PFSK-1 (cell line): ENCODE measurements around the gene POMC.

Experiments
- FOXP2 ChIP-seq: optimal IDR thresholded peaks from 2 replicates; pipeline ENCODE3; 2011; ENCODE audit warnings: borderline replicate concordance, control low read depth, inconsistent platforms; ENCODE audit not compliant: insufficient read depth; ENCODE audit errors: extremely low read length, extremely low read depth
- POLR2AphosphoS5 ChIP-seq: IDR thresholded peaks from 2 replicates; pipeline ENCODE4 v1.6.1; 2012; ENCODE audit warnings: low read depth, mild to moderate bottlenecking, control low read depth, low read length, moderate library complexity
- SIN3A ChIP-seq: IDR thresholded peaks from 2 replicates; pipeline ENCODE4 v1.6.1; 2012; ENCODE audit warnings: mild to moderate bottlenecking, low read length, moderate library complexity, borderline replicate concordance; ENCODE audit not compliant: insufficient read depth
- TAF1 ChIP-seq: IDR thresholded peaks from 2 replicates; pipeline ENCODE4 v1.6.1; 2012; ENCODE audit warnings: low read length, control low read depth, borderline replicate concordance; ENCODE audit not compliant: insufficient read depth
- TF ChIP-seq, protein P1 (sequence below), 2 experiments: IDR thresholded peaks; 2 replicates each; pipeline versions ENCODE4 v1.6.1 to v1.8.0; 2011 to 2012; ENCODE audit warnings: low read depth in 2 of 2, low read length in 2 of 2, control low read depth in 1 of 2, inconsistent platforms in 1 of 2, mild to moderate bottlenecking in 1 of 2, moderate library complexity in 1 of 2; ENCODE audit not compliant: insufficient read depth in 1 of 2

The POMC gene

DNA sequence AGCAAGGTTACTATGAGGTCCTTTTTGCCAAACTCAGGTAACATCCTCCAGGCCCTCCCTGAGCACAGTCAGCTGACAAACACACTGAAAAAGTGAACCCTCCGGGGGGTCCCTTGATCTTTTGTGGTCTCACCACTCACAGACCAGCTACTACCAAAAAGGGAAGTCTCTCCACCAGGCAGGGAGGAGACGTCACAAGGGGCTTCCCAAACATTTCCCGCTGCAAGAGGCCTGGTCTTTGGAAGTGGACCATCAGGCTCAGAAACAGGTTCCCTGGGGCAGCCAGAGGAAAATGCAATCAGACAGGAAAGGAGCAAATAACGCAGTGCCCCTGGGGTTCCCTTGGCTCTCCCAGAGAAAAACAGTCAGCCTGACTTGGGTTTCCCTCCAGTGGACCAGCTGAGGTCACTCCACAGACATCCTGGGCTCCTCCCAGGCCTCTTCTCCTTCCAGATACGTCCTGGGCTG, 38.7 kb upstream of the POMC start:
- TF ChIP-seq TAF1 (no peak), SIN3A (no peak), POLR2AphosphoS5 (no peak), FOXP2 (no peak)
- TF ChIP-seq, protein P1, sequence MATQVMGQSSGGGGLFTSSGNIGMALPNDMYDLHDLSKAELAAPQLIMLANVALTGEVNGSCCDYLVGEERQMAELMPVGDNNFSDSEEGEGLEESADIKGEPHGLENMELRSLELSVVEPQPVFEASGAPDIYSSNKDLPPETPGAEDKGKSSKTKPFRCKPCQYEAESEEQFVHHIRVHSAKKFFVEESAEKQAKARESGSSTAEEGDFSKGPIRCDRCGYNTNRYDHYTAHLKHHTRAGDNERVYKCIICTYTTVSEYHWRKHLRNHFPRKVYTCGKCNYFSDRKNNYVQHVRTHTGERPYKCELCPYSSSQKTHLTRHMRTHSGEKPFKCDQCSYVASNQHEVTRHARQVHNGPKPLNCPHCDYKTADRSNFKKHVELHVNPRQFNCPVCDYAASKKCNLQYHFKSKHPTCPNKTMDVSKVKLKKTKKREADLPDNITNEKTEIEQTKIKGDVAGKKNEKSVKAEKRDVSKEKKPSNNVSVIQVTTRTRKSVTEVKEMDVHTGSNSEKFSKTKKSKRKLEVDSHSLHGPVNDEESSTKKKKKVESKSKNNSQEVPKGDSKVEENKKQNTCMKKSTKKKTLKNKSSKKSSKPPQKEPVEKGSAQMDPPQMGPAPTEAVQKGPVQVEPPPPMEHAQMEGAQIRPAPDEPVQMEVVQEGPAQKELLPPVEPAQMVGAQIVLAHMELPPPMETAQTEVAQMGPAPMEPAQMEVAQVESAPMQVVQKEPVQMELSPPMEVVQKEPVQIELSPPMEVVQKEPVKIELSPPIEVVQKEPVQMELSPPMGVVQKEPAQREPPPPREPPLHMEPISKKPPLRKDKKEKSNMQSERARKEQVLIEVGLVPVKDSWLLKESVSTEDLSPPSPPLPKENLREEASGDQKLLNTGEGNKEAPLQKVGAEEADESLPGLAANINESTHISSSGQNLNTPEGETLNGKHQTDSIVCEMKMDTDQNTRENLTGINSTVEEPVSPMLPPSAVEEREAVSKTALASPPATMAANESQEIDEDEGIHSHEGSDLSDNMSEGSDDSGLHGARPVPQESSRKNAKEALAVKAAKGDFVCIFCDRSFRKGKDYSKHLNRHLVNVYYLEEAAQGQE (IDR thresholded peaks at IDR 0.05; ENCODE audit: insufficient read depth in 1 of 2, low read depth in 2 of 2, low read length in 2 of 2) = no peak

- no peak for TF ChIP-seq POLR2AphosphoS5
- no peak for TF ChIP-seq FOXP2
- TF ChIP-seq SIN3A = no peak
- TF ChIP-seq, protein P1 (IDR thresholded peaks at IDR 0.05; ENCODE audit: insufficient read depth in 1 of 2, low read depth in 2 of 2, low read length in 2 of 2) = no peak
- TF ChIP-seq TAF1 = no peak
These were observed 35.9 kb upstream of the POMC start for GRCh38 chr2:25204190-25204838.

DNA sequence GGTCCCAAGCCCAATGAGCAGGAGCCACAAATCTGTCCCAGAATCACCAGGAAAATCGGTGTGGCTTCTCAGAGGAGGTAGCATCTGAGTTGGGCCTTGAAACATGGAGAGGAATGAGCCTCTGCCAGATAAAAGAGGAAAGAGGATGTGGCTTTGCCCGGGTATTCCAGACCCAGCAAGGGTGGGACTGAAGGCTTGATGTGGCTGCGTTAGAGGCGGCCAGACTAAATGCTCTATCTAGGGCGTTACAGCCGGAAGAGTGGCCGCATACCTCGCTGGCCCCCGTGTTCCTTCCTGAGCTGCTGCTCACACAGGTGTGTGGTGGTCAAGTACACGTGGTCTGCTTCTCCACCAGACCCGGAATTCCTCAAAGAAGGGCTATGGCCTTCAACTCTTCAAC, 33.9 kb upstream of the POMC start:
- TF ChIP-seq SIN3A (no peak), TAF1 (no peak), FOXP2 (no peak), POLR2AphosphoS5 (no peak)
- TF ChIP-seq, protein P1 (IDR thresholded peaks at IDR 0.05; ENCODE audit: insufficient read depth in 1 of 2, low read depth in 2 of 2, low read length in 2 of 2) = no peak

- TF ChIP-seq FOXP2 (no peak), SIN3A (no peak), TAF1 (no peak), POLR2AphosphoS5 (no peak)
- TF ChIP-seq, protein P1 (IDR thresholded peaks at IDR 0.05; ENCODE audit: insufficient read depth in 1 of 2, low read depth in 2 of 2, low read length in 2 of 2) = no peak
These were observed 33.4 kb upstream of the POMC start for GRCh38 chr2:25201794-25202193.
